BJ (cell line): Measurements from ENCODE around the gene HEPACAM. TPM values are rescaled to one million over a fixed set of nuclear protein-coding genes. Genes with fewer than 3 reads are reported as not detected.

Experiments used
- CTCF ChIA-PET: fragments of 350-600 bp; formaldehyde crosslinking; extraction: SDS; loops from one replicate; lab custom pipeline; 2021; ENCODE audit warnings: antibody characterized with exemption, inconsistent platforms; lab: Yijun Ruan, JAX
- POLR2A ChIA-PET: fragments of 300-600 bp; sonication (Branson Sonifier 250); formaldehyde crosslinking; extraction: SDS; loops from one replicate; lab custom pipeline; 2021; ENCODE audit warnings: antibody characterized with exemption; lab: Charles Lee
- DNase-seq: peaks from one replicate; pipeline ENCODE4 v3.0.0-alpha.2; 2011; ENCODE audit warnings: low read depth
- H3K27me3 ChIP-seq: 2 replicates; pipeline ENCODE4 v1.6.0; 2011; ENCODE audit warnings: low read length; ENCODE audit not compliant: control insufficient read depth, insufficient read depth
- H3K36me3 ChIP-seq: 2 replicates; pipeline ENCODE4 v1.5.1; 2011; ENCODE audit warnings: low read length; ENCODE audit not compliant: control insufficient read depth, insufficient read depth
- H3K4me3 ChIP-seq: 2 replicates; pipeline ENCODE4 v1.5.1; 2011; ENCODE audit warnings: low read depth, mild to moderate bottlenecking, control low read depth, low read length
- polyA plus RNA-seq: library from polyadenylated mRNA; depleted of rRNA; stranded (reverse); fragments of >200 nt; gene quantifications from 2 replicates; pipeline ENCODE4 v1.2.3, GENCODE V29; 2011
- TF ChIP-seq, protein P1 (sequence below): IDR thresholded peaks from 2 replicates; pipeline ENCODE4 v1.5.1; 2011; ENCODE audit warnings: low read depth, mild to moderate bottlenecking, control low read depth, inconsistent platforms, low read length, moderate library complexity; ENCODE audit not compliant: insufficient read depth

Gene HEPACAM
- polyA plus RNA-seq, 1 experiment: 0.06 TPM

DNA sequence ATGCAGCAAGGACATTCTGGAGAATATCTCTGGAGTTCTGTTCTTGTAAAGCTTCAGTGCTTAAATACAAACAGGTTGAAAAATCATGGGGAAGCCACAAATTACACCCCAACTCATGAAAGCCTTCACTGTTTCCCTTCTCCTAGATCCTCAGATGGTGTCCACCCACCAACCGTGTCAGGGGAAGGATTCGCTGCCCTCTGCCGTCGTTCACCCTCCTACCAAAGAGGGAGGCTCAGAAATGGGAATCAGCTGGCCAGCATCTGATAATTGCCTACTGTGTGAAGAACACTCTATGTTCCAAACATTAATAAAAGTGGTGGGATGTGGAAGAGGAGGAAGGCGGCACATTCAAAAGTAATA lies 7.4 kb upstream of the HEPACAM start:
- no peaks in the 10 kb centered on the region for H3K27me3 ChIP-seq
- DNase-seq: no peak
- H3K4me3 ChIP-seq: no peak overlapping the region
- POLR2A ChIA-PET: no interaction called here
- no peaks in the 10 kb centered on the region for H3K36me3 ChIP-seq
- CTCF ChIA-PET: interaction anchor here (1.2 to 1.6 kb wide), 3 partner anchors 10 to 67 kb away, joined by 3 to 6 read pairs (median 3); no protein-coding TSS in a partner anchor
- TF ChIP-seq, protein P1, sequence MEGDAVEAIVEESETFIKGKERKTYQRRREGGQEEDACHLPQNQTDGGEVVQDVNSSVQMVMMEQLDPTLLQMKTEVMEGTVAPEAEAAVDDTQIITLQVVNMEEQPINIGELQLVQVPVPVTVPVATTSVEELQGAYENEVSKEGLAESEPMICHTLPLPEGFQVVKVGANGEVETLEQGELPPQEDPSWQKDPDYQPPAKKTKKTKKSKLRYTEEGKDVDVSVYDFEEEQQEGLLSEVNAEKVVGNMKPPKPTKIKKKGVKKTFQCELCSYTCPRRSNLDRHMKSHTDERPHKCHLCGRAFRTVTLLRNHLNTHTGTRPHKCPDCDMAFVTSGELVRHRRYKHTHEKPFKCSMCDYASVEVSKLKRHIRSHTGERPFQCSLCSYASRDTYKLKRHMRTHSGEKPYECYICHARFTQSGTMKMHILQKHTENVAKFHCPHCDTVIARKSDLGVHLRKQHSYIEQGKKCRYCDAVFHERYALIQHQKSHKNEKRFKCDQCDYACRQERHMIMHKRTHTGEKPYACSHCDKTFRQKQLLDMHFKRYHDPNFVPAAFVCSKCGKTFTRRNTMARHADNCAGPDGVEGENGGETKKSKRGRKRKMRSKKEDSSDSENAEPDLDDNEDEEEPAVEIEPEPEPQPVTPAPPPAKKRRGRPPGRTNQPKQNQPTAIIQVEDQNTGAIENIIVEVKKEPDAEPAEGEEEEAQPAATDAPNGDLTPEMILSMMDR: no peak

DNA sequence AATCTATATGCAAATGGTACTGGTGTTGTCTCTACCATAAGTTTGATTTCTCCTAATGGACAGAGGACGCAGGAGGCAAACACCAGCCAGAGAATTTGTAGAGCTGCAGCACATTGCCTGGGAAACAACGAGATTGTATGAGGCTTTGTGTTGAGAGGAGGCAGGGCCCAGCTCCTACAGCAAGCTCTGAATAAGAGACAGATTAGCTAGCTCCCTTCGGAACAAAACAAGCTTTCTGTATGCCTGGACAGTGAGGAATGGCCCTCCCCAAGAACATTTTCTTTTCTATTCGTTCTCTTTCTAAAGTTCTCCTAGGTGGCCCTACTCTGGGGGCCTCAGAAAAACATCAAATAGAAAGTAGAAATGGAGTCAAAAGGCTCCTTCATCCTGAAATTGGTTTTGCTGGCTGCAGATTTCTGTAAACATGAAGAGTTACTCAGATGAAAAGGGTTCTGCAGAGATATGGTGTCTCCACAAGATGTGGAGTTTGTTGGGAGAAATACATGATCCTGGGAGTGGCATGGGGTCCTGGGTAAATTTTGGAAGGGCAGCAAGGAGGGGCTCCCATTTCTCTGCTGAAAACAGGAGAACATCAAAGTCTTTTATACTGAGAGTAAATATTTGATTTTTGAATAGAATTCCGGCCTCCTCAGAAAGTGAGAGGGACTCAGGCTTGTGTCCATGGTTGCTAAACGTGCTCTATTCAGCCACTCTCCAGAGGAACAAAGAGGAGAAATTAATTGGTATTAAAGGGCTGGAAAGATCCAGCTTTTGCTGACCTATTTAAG lies 6.8 kb upstream of the HEPACAM start:
- Histone ChIP-seq H3K27me3 (no peaks in the 10 kb centered on the region), H3K36me3 (no peaks in the 10 kb centered on the region), H3K4me3 (no peak overlapping the region)
- TF ChIP-seq, protein P1: no peak
- ChIA-PET POLR2A (no interaction called here), CTCF (interaction anchor here (1.1 to 1.9 kb wide), 4 partner anchors 12 to 76 kb away, joined by 3 to 9 read pairs (median 4); partner anchors contain the start of gene CCDC15)
- DNase-seq: no peak

DNA sequence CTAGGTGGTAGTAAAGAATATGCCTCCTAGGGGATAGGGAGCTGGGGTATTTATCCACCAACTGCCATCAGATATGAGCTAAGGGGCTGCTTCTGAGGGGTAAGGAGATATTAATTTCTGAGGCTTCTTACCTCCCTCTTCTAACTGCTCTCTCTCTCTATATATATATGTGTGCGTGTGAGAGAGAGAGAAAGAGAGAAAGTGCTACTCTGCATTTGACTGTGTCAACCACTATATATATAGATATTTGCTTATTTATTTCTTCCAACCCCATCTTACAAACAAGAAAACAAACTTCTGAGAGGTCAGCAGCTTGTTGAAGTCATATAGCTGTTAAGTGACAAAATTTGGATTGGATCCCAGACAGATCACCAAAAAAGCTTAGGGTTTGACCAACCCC lies 5.9 kb upstream of the HEPACAM start:
- DNase-seq: no peak
- POLR2A ChIA-PET: no interaction called here
- Histone ChIP-seq H3K27me3 (no peaks in the 10 kb centered on the region), H3K4me3 (no peak overlapping the region), H3K36me3 (no peaks in the 10 kb centered on the region)
- TF ChIP-seq, protein P1: no peak
- CTCF ChIA-PET: interaction anchor here (1.1 to 1.9 kb wide), 6 partner anchors 11 to 404 kb away, joined by 3 to 9 read pairs (median 3); partner anchors contain the start of gene CCDC15

DNA sequence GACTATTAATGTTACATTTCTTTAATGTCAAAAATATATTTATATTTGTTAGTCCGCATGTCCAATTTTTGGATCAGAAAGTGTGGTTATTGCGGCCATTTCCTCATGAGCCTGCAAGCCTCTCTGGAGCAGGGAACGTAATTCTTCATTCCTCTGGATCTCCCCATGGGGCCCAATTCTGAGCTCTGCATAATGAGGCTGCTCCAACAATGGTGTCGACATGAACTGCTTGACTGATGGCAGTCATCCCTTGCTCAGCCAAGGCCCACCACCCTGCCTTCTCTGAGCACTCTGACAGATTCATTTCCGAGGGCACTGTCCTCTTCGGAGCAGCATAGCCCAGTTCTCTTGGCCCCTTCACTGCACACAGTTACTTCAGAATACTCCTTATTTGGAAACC lies 3.1 kb upstream of the HEPACAM start:
- ChIA-PET CTCF (interaction anchor here (2.0 kb wide), 1 partner anchor 63 kb away, joined by 5 read pairs; no protein-coding TSS in a partner anchor), POLR2A (no interaction called here)
- H3K27me3 ChIP-seq: no peaks in the 10 kb centered on the region
- no peak overlapping the region for H3K4me3 ChIP-seq
- DNase-seq: no peak
- TF ChIP-seq, protein P1: no peak
- H3K36me3 ChIP-seq: no peaks in the 10 kb centered on the region

DNA sequence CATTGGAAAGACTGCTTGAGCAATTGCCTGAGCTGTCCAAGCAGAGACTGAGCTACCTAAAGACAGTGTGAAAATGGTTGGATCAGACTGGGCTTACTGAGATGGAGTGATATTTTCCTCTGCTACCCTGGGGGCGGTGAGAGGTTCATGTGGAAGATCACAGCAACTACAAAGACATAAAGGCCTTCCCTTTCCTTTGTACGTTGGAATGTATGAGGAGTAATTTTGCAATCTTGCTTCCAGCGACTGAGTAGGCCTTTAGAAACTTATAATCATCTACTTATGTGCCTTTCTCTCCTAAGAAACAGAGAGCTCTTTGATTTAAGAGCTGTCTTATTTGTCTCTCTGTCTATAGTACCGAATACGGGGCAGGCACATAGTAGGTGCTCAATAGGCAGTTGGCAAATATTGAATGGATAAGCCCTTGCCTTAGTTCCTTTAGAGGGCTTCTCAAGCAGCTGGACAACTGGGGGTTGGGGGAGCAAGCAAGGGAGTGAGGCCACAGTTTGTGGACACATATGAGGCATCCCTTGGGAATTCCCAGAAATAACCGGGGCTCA lies 2.4 kb upstream of the HEPACAM start:
- no peak overlapping the region for H3K4me3 ChIP-seq
- no peaks in the 10 kb centered on the region for H3K36me3 ChIP-seq
- ChIA-PET POLR2A (no interaction called here), CTCF (interaction anchor here (0.7 to 2.0 kb wide), 3 partner anchors 62 to 131 kb away, joined by 3 to 5 read pairs (median 3); no protein-coding TSS in a partner anchor)
- TF ChIP-seq, protein P1: no peak
- H3K27me3 ChIP-seq: no peaks in the 10 kb centered on the region
- DNase-seq: no peak
